ENCODE measurements around the gene STARD3.

STARD3 gene

GRCh38 chr17:39674179-39674578 lies 37.2 kb downstream of the STARD3 start:
- no peak for DNase-seq

- no peak for DNase-seq
Measured at GRCh38 chr17:39674702-39675389, 37.9 kb downstream of the STARD3 start.

DNA sequence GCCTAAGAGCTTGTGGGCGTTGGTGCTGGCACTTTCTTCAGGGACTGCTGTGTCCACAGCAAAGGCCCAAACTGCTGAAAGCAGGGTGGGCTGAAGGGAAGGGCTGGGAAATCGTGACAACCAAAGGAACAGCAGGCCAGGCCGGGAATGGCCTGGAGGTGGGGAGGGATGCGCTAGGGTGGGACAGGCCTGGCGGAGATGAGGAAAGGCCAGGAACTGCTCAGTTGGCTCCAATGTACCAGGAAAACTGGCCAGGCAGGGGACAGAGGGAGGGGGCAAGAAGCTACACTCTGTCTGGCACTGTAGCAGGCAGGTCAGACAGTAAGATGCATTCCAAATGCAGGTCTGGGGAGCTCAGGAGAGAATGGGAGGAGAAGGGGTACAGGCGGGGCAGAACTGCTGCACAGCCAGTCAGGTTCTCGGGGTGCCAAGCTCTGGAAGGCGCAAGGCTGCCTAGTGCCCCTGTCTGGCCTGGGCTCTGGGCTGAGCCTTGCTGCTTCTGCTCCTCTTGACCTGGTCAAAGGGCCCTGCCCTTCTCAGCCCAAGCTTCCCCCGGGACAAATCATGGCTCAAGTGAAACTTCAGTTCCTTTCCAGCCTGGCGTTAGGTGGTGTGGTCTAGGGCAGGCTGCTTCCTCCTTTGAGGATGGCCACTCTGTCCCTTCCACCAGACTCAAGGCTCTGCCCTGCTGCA lies 38.6 kb downstream of the STARD3 start:
- no peak for DNase-seq

DNA sequence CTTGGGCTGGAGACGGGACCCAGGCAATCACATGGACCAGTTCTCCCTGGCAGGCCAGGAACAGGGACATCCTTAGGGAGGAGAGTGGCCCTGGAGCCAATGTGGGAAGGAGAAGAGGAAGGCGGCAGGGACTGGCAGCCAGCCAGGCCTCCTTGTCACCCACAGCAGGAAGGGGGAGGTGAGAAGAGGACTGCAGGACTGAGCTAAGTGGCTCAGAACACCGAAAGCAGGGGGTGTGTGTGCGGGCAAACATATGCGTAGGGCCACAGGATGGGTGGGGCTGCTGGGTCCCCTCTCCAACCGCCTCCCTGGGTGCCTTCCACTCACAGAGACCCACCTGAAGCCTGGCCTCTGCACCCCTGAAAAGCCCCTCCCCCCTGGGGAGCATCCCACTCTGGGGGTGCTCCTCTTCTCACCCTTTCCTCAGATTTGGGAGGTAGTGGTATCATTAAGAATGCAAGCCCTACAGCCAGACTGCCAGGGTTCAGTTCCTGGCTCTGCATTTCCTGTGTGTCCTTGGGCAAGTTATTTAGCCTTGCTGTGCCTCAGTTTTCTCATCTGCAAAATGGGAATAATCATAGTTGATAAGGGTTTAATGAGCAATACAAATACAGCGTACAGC lies 39.4 kb downstream of the STARD3 start:
- peak; percentile 33 to 37 for DNase-seq

GRCh38 chr17:39677072-39677471 lies 40.1 kb downstream of the STARD3 start:
- DNase-seq, result no peak

- DNase-seq, result no peak
Measured at GRCh38 chr17:39677542-39678339, 40.8 kb downstream of the STARD3 start.

DNA sequence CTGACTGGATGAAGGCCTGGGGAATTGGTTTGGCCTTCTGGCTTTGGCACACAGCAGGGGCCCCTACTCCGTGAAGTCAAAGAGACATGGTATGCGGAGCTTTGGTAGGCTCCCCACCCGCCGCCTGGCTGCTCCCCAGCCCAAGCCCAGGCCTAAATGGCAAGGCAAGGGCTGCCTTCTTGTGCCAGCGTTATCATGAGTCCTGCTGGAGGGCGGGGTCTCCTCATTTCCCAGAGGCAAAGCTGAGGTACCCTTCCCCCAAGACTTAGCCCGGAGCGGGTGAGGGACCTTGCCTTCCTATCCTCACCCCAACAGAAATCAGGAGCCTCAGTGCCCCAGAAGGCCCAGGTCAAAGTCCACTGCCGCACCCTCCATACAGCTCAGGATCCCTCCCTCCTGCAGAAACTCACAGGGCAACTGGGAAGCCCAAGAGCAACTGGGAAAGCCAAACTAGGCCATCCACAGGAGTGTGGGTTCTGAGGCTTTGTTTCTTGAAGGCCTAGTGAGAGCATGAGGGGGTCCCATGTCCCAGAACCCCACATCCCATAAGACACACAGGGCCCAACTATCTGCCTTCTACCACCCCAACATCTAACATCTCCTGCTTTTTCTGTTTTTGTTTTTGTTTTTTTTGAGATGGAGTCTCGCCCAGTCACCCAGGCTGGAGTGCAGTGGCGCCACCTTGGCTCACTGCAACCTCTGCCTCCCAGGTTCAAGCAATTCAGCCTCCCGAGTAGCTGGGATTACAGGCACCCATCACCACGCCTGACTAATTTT lies 41.6 kb downstream of the STARD3 start:
- peak in 1 of 2 experiments; percentile 11 for DNase-seq

DNA sequence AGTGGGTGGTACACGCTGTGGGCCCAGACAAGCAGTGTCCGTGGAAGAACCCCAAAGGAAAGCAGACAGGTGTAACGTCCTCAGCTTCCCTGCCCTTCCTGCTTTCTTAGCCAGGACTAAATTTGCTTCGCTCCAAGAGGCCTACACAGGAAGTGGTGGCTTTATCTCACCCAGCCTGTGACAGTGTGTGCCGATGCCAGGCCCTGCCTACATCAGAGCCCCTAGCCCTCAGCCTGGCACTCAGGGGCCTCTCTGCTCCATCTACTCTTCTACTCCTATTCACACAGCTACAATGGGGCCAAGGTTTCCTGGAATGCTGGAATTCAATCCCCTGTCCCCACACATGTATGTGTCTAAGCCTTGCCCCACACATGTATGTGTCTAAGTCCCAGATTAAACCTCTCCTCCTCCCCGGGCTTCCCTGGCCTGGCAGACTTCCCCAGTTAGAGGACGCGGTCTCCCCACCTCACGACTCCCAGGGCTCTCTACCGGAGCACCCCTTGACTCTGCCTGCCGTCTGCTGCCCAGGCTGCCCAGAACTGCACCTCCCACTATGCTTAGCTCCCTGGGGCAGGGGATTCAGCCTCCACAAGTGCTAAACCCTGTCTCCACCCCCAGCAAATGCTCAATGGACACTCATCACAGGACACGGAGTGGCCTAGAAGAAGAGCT lies 42.7 kb downstream of the STARD3 start:
- DNase-seq, result peak; percentile 32 to 44

- DNase-seq, result no peak
Measured at GRCh38 chr17:39683295-39683939, 46.5 kb downstream of the STARD3 start.

- no peak for DNase-seq
Measured at GRCh38 chr17:39684369-39685192, 47.6 kb downstream of the STARD3 start.

- no peak for DNase-seq
Measured at GRCh38 chr17:39687101-39687545, 50.2 kb downstream of the STARD3 start.

DNA sequence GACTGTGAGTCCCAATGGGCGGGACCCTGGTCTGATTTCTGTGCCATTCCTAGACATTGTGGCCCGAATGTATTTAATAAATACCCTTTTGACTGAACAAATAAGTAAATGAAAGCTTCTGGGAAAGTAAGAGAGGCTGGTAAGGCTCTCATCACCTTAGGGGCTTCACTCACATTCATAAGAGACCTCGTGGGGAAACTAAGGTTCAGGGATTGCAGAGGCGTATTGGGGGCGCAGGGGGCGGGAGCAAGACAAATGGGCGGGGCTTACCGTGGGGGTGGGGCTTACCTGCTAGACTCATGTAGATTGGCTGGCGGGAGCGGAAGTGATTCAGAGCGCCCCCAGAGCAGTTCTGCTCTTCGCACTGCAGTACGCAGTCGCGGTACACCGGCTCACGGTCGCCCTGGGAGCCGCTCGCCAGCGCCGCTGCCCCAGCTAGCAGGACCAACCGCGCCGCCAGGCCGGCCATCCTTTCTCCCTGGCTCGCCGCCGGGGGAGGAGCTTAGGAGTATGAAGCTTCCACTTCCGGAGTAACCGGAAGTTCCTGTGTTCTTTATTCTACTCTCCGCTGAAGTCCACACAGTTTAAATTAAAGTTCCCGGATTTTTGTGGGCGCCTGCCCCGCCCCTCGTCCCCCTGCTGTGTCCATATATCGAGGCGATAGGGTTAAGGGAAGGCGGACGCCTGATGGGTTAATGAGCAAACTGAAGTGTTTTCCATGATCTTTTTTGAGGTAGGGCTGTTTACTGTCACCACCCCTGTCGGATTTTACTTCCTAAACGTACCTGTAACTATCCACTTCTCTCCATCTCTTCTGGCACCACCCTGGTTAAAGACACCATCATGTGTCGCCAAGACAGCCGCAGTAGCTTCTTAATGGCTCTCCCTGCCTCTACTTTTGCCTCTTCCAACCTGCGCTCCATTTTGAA lies 50.9 kb downstream of the STARD3 start, which contains the start of gene PGAP3:
Gene PGAP3 (minus strand): TSS at position 512 of the 929 bp plus-strand sequence. CDS start 43 bp downstream, at position 469.
- DNase-seq, result peak; percentile 86 to 89

- no peak for DNase-seq
Measured at GRCh38 chr17:39688475-39688835, 51.5 kb downstream of the STARD3 start.

GRCh38 chr17:39688945-39689344 lies 52.0 kb downstream of the STARD3 start:
- DNase-seq, result no peak

GRCh38 chr17:39694593-39694992 lies 57.6 kb downstream of the STARD3 start:
- DNase-seq, result no peak

- DNase-seq, result no peak
Measured at GRCh38 chr17:39695089-39695474, 58.1 kb downstream of the STARD3 start.

DNA sequence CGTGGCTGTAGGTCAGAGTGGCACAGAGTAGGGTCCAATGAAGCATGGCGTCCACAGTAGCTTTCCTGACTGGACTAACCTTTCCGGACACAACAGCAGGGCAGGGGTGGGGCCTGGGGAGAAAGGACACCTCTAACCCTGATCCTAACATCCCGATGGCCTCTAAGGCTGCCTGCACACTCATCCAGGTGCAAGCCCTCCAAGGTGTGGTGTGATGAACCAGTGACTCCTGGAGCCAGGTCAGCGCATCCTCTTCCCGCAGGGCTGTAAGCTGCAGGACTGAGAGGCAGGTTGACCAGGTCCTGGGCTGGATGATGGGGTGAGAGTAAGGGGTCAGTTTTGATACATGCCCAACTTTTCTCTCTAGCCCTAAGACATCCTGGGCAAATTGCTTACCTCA lies 59.8 kb downstream of the STARD3 start:
- no peak for DNase-seq

- DNase-seq, result no peak
Measured at GRCh38 chr17:39697961-39698360, 61.0 kb downstream of the STARD3 start.

All from activated CD4-positive, alpha-beta T cell treated with anti-CD3 and anti-CD28 coated beads, Interleukin-2, amount 50 U/mL, for 48 hours (primary cell).